ENCODE measurements around the gene TRAK1.
A peak's percentile ranks its signal among the peaks of the same experiment; 100 is the strongest.

Gene TRAK1

GRCh38 chr3:42130329-42131070 is 39.3 kb downstream of the TRAK1 start:
- H3K4me3 ChIP-seq (ENCODE audit: low read length), result no peak overlapping the region
- DNase-seq (ENCODE audit: low read depth), result no peak
- TF ChIP-seq CTCF (IDR thresholded peaks at IDR 0.05; ENCODE audit: insufficient read depth, low read depth, low read length, missing control alignments), result no peak

GRCh38 chr3:42133500-42134298 is 42.5 kb downstream of the TRAK1 start:
- no peak for DNase-seq (ENCODE audit: low read depth)
- H3K4me3 ChIP-seq (ENCODE audit: low read length), result no peak overlapping the region
- no peak for TF ChIP-seq CTCF (IDR thresholded peaks at IDR 0.05; ENCODE audit: insufficient read depth, low read depth, low read length, missing control alignments)

GRCh38 chr3:42134867-42135464 is 43.8 kb downstream of the TRAK1 start:
- TF ChIP-seq CTCF (IDR thresholded peaks at IDR 0.05; ENCODE audit: insufficient read depth, low read depth, low read length, missing control alignments), result no peak
- peak; percentile 46 for DNase-seq (ENCODE audit: low read depth)
- H3K4me3 ChIP-seq (ENCODE audit: low read length), result no peak overlapping the region

GRCh38 chr3:42139621-42140453 is 48.7 kb downstream of the TRAK1 start:
- no peak overlapping the region for H3K4me3 ChIP-seq (ENCODE audit: low read length)
- no peak for TF ChIP-seq CTCF (IDR thresholded peaks at IDR 0.05; ENCODE audit: insufficient read depth, low read depth, low read length, missing control alignments)
- DNase-seq (ENCODE audit: low read depth), result no peak

- no peak for TF ChIP-seq CTCF (IDR thresholded peaks at IDR 0.05; ENCODE audit: insufficient read depth, low read depth, low read length, missing control alignments)
- no peak overlapping the region for H3K4me3 ChIP-seq (ENCODE audit: low read length)
- DNase-seq (ENCODE audit: low read depth), result peak; percentile 56
Observed at GRCh38 chr3:42140665-42141203, 49.6 kb downstream of the TRAK1 start.

- DNase-seq (ENCODE audit: low read depth), result no peak
- no peak overlapping the region for H3K4me3 ChIP-seq (ENCODE audit: low read length)
- no peak for TF ChIP-seq CTCF (IDR thresholded peaks at IDR 0.05; ENCODE audit: insufficient read depth, low read depth, low read length, missing control alignments)
Observed at GRCh38 chr3:42143440-42143839, 52.3 kb downstream of the TRAK1 start.

Measured in epithelial cell of esophagus (primary cell).